ENCODE results near the gene DENND1A.

DNA sequence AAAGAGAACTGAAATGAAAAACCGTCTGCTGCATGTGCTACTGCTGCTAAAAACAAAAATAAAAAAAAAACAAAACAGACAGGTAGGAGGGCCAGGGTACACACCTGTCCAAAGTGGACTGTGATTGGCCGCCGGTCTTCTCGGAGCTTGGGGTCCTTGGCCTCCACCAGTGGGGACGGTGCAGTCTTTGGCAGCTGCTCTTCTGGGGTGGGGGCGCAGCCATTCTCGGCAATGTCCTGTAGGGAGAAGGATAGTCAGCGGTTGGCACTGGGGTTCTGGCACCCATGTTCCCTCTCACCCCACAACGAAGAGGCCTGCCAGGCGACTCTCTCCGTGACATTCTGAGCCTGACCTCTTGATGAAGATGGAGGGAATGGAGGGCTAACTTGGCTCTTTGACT is 489.7 kb downstream of the DENND1A start:
- TF ChIP-seq, protein P1, sequence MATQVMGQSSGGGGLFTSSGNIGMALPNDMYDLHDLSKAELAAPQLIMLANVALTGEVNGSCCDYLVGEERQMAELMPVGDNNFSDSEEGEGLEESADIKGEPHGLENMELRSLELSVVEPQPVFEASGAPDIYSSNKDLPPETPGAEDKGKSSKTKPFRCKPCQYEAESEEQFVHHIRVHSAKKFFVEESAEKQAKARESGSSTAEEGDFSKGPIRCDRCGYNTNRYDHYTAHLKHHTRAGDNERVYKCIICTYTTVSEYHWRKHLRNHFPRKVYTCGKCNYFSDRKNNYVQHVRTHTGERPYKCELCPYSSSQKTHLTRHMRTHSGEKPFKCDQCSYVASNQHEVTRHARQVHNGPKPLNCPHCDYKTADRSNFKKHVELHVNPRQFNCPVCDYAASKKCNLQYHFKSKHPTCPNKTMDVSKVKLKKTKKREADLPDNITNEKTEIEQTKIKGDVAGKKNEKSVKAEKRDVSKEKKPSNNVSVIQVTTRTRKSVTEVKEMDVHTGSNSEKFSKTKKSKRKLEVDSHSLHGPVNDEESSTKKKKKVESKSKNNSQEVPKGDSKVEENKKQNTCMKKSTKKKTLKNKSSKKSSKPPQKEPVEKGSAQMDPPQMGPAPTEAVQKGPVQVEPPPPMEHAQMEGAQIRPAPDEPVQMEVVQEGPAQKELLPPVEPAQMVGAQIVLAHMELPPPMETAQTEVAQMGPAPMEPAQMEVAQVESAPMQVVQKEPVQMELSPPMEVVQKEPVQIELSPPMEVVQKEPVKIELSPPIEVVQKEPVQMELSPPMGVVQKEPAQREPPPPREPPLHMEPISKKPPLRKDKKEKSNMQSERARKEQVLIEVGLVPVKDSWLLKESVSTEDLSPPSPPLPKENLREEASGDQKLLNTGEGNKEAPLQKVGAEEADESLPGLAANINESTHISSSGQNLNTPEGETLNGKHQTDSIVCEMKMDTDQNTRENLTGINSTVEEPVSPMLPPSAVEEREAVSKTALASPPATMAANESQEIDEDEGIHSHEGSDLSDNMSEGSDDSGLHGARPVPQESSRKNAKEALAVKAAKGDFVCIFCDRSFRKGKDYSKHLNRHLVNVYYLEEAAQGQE (IDR thresholded peaks at IDR 0.05; ENCODE audit: insufficient read depth in 1 of 2, low read depth in 2 of 2, low read length in 2 of 2) = no peak
- TF ChIP-seq SIN3A (IDR thresholded peaks at IDR 0.05; ENCODE audit: borderline replicate concordance, insufficient read depth, low read length) (no peak), TAF1 (IDR thresholded peaks at IDR 0.05; ENCODE audit: borderline replicate concordance, insufficient read depth, low read length) (no peak), POLR2AphosphoS5 (IDR thresholded peaks at IDR 0.05; ENCODE audit: low read depth, low read length) (no peak)

Measured in PFSK-1 (cell line).